GM18502 (cell line): ENCODE results near the gene CALCOCO2.
A peak's percentile ranks its signal among the peaks of the same experiment; 100 is the strongest.
"Not testable (repeated sequence)": the region's sequence is repeated elsewhere in the genome, so short reads cannot be mapped to it uniquely, and the experiment has no call there.

Experiments used
- ATAC-seq: cut with Tn5 transposase; IDR thresholded peaks from one replicate; pipeline ENCODE4 v1.9.1; 2021; ENCODE audit warnings: mild to moderate bottlenecking; ENCODE audit not compliant: unreplicated experiment, poor library complexity

Gene CALCOCO2

GRCh38 chr17:48830840-48831548, at the start of gene CALCOCO2:
Gene CALCOCO2 (plus strand): TSS chr17:48831035. CDS start chr17:48841708, 10,673 bp downstream.
- peak; percentile 84 for ATAC-seq

- ATAC-seq = no peak
Measured at GRCh38 chr17:48787828-48788227, 43.0 kb upstream of the CALCOCO2 start.

- no peak for ATAC-seq
Measured at GRCh38 chr17:48790607-48791127, 40.2 kb upstream of the CALCOCO2 start.

GRCh38 chr17:48791128-48792032, 39.5 kb upstream of the CALCOCO2 start:
- no peak for ATAC-seq

GRCh38 chr17:48792033-48792798, 38.6 kb upstream of the CALCOCO2 start:
- no peak for ATAC-seq

GRCh38 chr17:48795444-48796162, 35.2 kb upstream of the CALCOCO2 start:
- no peak for ATAC-seq

- not testable (repeated sequence) for ATAC-seq
Measured at GRCh38 chr17:48796163-48796522, 34.7 kb upstream of the CALCOCO2 start.

- no peak for ATAC-seq
Measured at GRCh38 chr17:48799069-48799723, 31.6 kb upstream of the CALCOCO2 start.

GRCh38 chr17:48800626-48801217, 30.1 kb upstream of the CALCOCO2 start:
- ATAC-seq = no peak

GRCh38 chr17:48804936-48805411, 25.9 kb upstream of the CALCOCO2 start:
- no peak for ATAC-seq

GRCh38 chr17:48809182-48809581, 21.7 kb upstream of the CALCOCO2 start:
- no peak for ATAC-seq

- no peak for ATAC-seq
Measured at GRCh38 chr17:48812001-48812400, 18.8 kb upstream of the CALCOCO2 start.

- no peak for ATAC-seq
Measured at GRCh38 chr17:48814504-48814903, 16.3 kb upstream of the CALCOCO2 start.

- ATAC-seq = no peak
Measured at GRCh38 chr17:48815311-48815710, 15.5 kb upstream of the CALCOCO2 start.

GRCh38 chr17:48816438-48816773, 14.4 kb upstream of the CALCOCO2 start:
- no peak for ATAC-seq

- ATAC-seq = peak; percentile 91
Measured at GRCh38 chr17:48816774-48817590, 13.9 kb upstream of the CALCOCO2 start, which contains the start of gene TTLL6. Gene TTLL6 (minus strand): TSS chr17:48817229. CDS start chr17:48817072, 157 bp downstream.

- ATAC-seq = no peak
Measured at GRCh38 chr17:48818361-48818841, 12.4 kb upstream of the CALCOCO2 start.

GRCh38 chr17:48819466-48819865, 11.4 kb upstream of the CALCOCO2 start:
- ATAC-seq = no peak
